K562 (cell line): ENCODE measurements around the gene NPM1. TPM values are rescaled to one million over a fixed set of nuclear protein-coding genes. Genes with fewer than 3 reads are reported as not detected.

ENCODE experiments used
- BHLHE40 ChIP-seq: IDR thresholded peaks from 2 replicates; pipeline ENCODE4 v1.6.1; 2011; ENCODE audit warnings: low read length, improper control_type of control experiment
- CAMTA2 ChIP-seq: fragments of 250-450 bp; sonication (Bioruptor Pico); conservative IDR thresholded peaks from 2 replicates; pipeline ENCODE4 v1.5.1; 2022
- CC2D1A ChIP-seq: fragments of 450-650 bp; IDR thresholded peaks from 2 replicates; pipeline ENCODE4 v1.6.1; 2017; ENCODE audit warnings: mild to moderate bottlenecking
- CHD2 ChIP-seq: IDR thresholded peaks from 2 replicates; pipeline ENCODE4 v1.6.1; 2011; ENCODE audit warnings: low read depth, low read length
- CREM ChIP-seq: IDR thresholded peaks from 2 replicates; pipeline ENCODE4 v1.6.1; 2014; ENCODE audit warnings: antibody characterized with exemption, low read depth
- DEAF1 ChIP-seq: fragments of 450-650 bp; formaldehyde crosslinking; IDR thresholded peaks from 2 replicates; pipeline ENCODE4 v1.4.0; 2020; ENCODE audit warnings: mild to moderate bottlenecking, moderate library complexity
- ELK3 ChIP-seq: fragments of 450-650 bp; formaldehyde crosslinking; IDR thresholded peaks from 2 replicates; pipeline ENCODE4 v1.4.0; 2020; ENCODE audit warnings: mild to moderate bottlenecking
- HMGN3 ChIP-seq: IDR thresholded peaks from 2 replicates; pipeline ENCODE4 v1.6.1; 2011; ENCODE audit warnings: borderline replicate concordance, low read depth, mild to moderate bottlenecking, mixed read lengths, low read length; ENCODE audit not compliant: insufficient read length; ENCODE audit errors: extremely low read depth
- MEIS2 ChIP-seq: fragments of 450-650 bp; IDR thresholded peaks from 2 replicates; pipeline ENCODE4 v1.6.1; 2014; ENCODE audit warnings: mild to moderate bottlenecking; ENCODE audit not compliant: partially characterized antibody
- MIER1 ChIP-seq: fragments of 450-650 bp; IDR thresholded peaks from 2 replicates; pipeline ENCODE4 v1.6.1; 2016; ENCODE audit warnings: antibody characterized with exemption, mild to moderate bottlenecking, low read depth
- MXI1 ChIP-seq: IDR thresholded peaks from 2 replicates; pipeline ENCODE4 v1.6.1; 2011; ENCODE audit warnings: low read depth, mild to moderate bottlenecking, improper control_type of control experiment, low read length
- NKRF ChIP-seq: fragments of 450-650 bp; IDR thresholded peaks from 2 replicates; pipeline ENCODE4 v1.6.1; 2016; ENCODE audit warnings: borderline replicate concordance
- XRCC4 ChIP-seq: IDR thresholded peaks from one replicate; pipeline ENCODE4 v1.6.1; 2011; ENCODE audit not compliant: insufficient read depth, insufficient read length; ENCODE audit errors: extremely low read depth
- ZBTB7A ChIP-seq: IDR thresholded peaks from 2 replicates; pipeline ENCODE4 v1.6.1; 2011; ENCODE audit warnings: low read depth, mild to moderate bottlenecking, low read length, moderate library complexity, borderline replicate concordance; ENCODE audit not compliant: control insufficient read depth
- ZNF830 ChIP-seq: fragments of 250-450 bp; sonication (Bioruptor Pico); IDR thresholded peaks from 2 replicates; pipeline ENCODE4 v1.5.0; 2021; ENCODE audit warnings: mild to moderate bottlenecking
- ZZZ3 ChIP-seq: fragments of 450-650 bp; IDR thresholded peaks from 2 replicates; pipeline ENCODE4 v1.6.1; 2016; ENCODE audit warnings: antibody characterized with exemption, mild to moderate bottlenecking, moderate library complexity
- polyA plus RNA-seq, 8 experiments: library from polyadenylated mRNA; depleted of rRNA in 4 of 8; stranded (reverse) in 5 of 8; unstranded in 3 of 8; fragments of >200 nt; fragmentation: Nextera tagmentation in 2 of 8; fragmentation: Illumina TruSeq in 1 of 8; extraction: Ambion mirVana in 2 of 8; extraction: Trizol in 1 of 8; gene quantifications; 2 replicates each; pipeline versions ENCODE4 v1.2.1 to v1.2.3, GENCODE V29; 2011 to 2014; ENCODE audit warnings: inconsistent platforms in 1 of 8, missing spikeins in 1 of 8
- total RNA-seq, 7 experiments: library from RNA; depleted of rRNA in 6 of 7; stranded (reverse); fragments of >200 nt in 6 of 7; fragmentation: Illumina TruSeq in 2 of 7; extraction: Trizol in 2 of 7; gene quantifications; 2 replicates each; pipeline versions ENCODE4 v1.2.1 to v1.2.3, GENCODE V29; 2011 to 2021; ENCODE audit warnings: low replicate concordance in 1 of 7

NPM1 gene
- total and polyA plus RNA-seq, 9 of the 15 experiments (the other 6 are each of a cell fraction or from before 2014, with no cell fraction given) = 2,438 to 6,909 (median 5,639) TPM

- TF ChIP-seq CHD2 = 0 out of 2 replicates have a peak, but pooled peaks have one; percentile 13
- TF ChIP-seq ZZZ3 = no peak
- no peak for TF ChIP-seq MEIS2
- peak; percentile 63 for TF ChIP-seq CC2D1A
- TF ChIP-seq MIER1 = peak; percentile 81
- TF ChIP-seq ZNF830 = no peak
- no peak for TF ChIP-seq ELK3 (CRISPR knock-in tag)
- TF ChIP-seq MXI1 = no peak
- TF ChIP-seq DEAF1 (CRISPR knock-in tag) = peak; percentile 77
- peak; percentile 55 for TF ChIP-seq HMGN3
- no peak for TF ChIP-seq NKRF
- peak; percentile 89 for TF ChIP-seq CREM
- TF ChIP-seq CAMTA2 (CRISPR knock-in tag) = no peak
- TF ChIP-seq BHLHE40 = 0 out of 2 replicates have a peak, but pooled peaks have one; percentile 30
- TF ChIP-seq ZBTB7A = peak; percentile 46; the same call in 1 of the 2 replicates
- TF ChIP-seq XRCC4 = no peak
Measured at GRCh38 chr5:171418316-171418981, 30.8 kb downstream of the NPM1 start (continued).
